Liver (tissue), 10 donors: ENCODE measurements around the gene ZNF629. TPM values are rescaled to one million over a fixed set of nuclear protein-coding genes. Genes with fewer than 3 reads are reported as not detected.

Source experiments
- DNase-seq: peaks from one replicate; pipeline ENCODE4 v3.0.0-alpha.2; 2017; ENCODE audit warnings: low spot score
- H3K27ac ChIP-seq, 2 donors: one replicate each; pipeline ENCODE4 v1.7.0; 2013; ENCODE audit warnings: inconsistent platforms in 2 of 2, low read length in 2 of 2, control low read depth in 1 of 2, low read depth in 1 of 2, mild to moderate bottlenecking in 1 of 2
- H3K27me3 ChIP-seq, 4 donors: one replicate each; pipeline versions ENCODE4 v1.6.1 to v1.7.0; 2013; ENCODE audit warnings: low read length in 3 of 4, inconsistent platforms in 1 of 4, mild to moderate bottlenecking in 1 of 4, moderate library complexity in 1 of 4; ENCODE audit not compliant: control insufficient read depth in 4 of 4, insufficient read depth in 4 of 4
- H3K36me3 ChIP-seq, 4 donors: one replicate each; pipeline versions ENCODE4 v1.6.1 to v1.7.0; 2013; ENCODE audit warnings: low read length in 3 of 4, mild to moderate bottlenecking in 3 of 4, low read depth in 1 of 4, moderate library complexity in 1 of 4; ENCODE audit not compliant: control insufficient read depth in 4 of 4, insufficient read depth in 3 of 4
- H3K4me1 ChIP-seq, 4 donors: one replicate each; pipeline versions ENCODE4 v1.6.1 to v1.7.0; 2013; ENCODE audit warnings: low read length in 3 of 4, mild to moderate bottlenecking in 3 of 4, moderate library complexity in 1 of 4; ENCODE audit not compliant: control insufficient read depth in 4 of 4, insufficient read depth in 4 of 4
- H3K4me3 ChIP-seq, 3 donors: one replicate each; pipeline versions ENCODE4 v1.6.1 to v1.7.0; 2013; ENCODE audit warnings: low read length in 3 of 3, control low read depth in 1 of 3, low read depth in 1 of 3, mild to moderate bottlenecking in 1 of 3
- H3K9ac ChIP-seq, 2 donors: one replicate each; pipeline ENCODE4 v1.7.0; 2013; ENCODE audit warnings: low read length in 2 of 2, mild to moderate bottlenecking in 2 of 2, moderate library complexity in 2 of 2, control low read depth in 1 of 2, low read depth in 1 of 2
- H3K9me3 ChIP-seq, 4 donors: one replicate each; pipeline versions ENCODE4 v1.6.1 to v1.7.0; 2013; ENCODE audit warnings: low read length in 3 of 4; ENCODE audit not compliant: control insufficient read depth in 4 of 4
- ATF3 ChIP-seq: IDR thresholded peaks from 2 replicates; pipeline ENCODE4 v1.6.1; 2016; ENCODE audit warnings: antibody characterized with exemption
- EGR1 ChIP-seq, 2 donors: IDR thresholded peaks; 2 replicates each; pipeline ENCODE4 v1.6.1; 2016 to 2018; ENCODE audit warnings: antibody characterized with exemption in 2 of 2, low read depth in 2 of 2
- FOXA1 ChIP-seq: IDR thresholded peaks from 2 replicates; pipeline ENCODE4 v1.6.1; 2016; ENCODE audit warnings: antibody characterized with exemption
- FOXA2 ChIP-seq: IDR thresholded peaks from 2 replicates; pipeline ENCODE4 v1.6.1; 2016; ENCODE audit warnings: antibody characterized with exemption
- GABPA ChIP-seq, 2 donors: IDR thresholded peaks in 1 of 2; conservative IDR thresholded peaks in 1 of 2; 2 replicates each; pipeline ENCODE4 v1.6.1; 2016; ENCODE audit warnings: antibody characterized with exemption in 2 of 2, mild to moderate bottlenecking in 1 of 2, moderate library complexity in 1 of 2
- HNF4A ChIP-seq, 2 donors: conservative IDR thresholded peaks; 2 replicates each; pipeline ENCODE4 v1.6.1; 2016; ENCODE audit warnings: antibody characterized with exemption in 2 of 2, mild to moderate bottlenecking in 2 of 2
- HNF4G ChIP-seq: IDR thresholded peaks from 2 replicates; pipeline ENCODE4 v1.6.1; 2016; ENCODE audit warnings: antibody characterized with exemption
- JUND ChIP-seq, 2 donors: IDR thresholded peaks; 2 replicates each; pipeline ENCODE4 v1.6.1; 2016; ENCODE audit warnings: antibody characterized with exemption in 2 of 2
- MAX ChIP-seq: IDR thresholded peaks from 2 replicates; pipeline ENCODE4 v1.6.1; 2016; ENCODE audit warnings: antibody characterized with exemption
- NR2F2 ChIP-seq: IDR thresholded peaks from 2 replicates; pipeline ENCODE4 v1.6.1; 2016; ENCODE audit warnings: antibody characterized with exemption
- RAD21 ChIP-seq, 2 donors: IDR thresholded peaks; 2 replicates each; pipeline ENCODE4 v1.6.1; 2016; ENCODE audit warnings: antibody characterized with exemption in 2 of 2, mild to moderate bottlenecking in 2 of 2
- REST ChIP-seq: IDR thresholded peaks from 2 replicates; pipeline ENCODE4 v1.6.1; 2016; ENCODE audit warnings: antibody characterized with exemption, mild to moderate bottlenecking
- RXRA ChIP-seq, 2 donors: IDR thresholded peaks; 2 replicates each; pipeline ENCODE4 v1.6.1; 2017 to 2018; ENCODE audit warnings: antibody characterized with exemption in 2 of 2, mild to moderate bottlenecking in 1 of 2
- SP1 ChIP-seq: IDR thresholded peaks from 2 replicates; pipeline ENCODE4 v1.6.1; 2018; ENCODE audit warnings: antibody characterized with exemption, mild to moderate bottlenecking
- TAF1 ChIP-seq: conservative IDR thresholded peaks from 2 replicates; pipeline ENCODE4 v1.6.1; 2016; ENCODE audit warnings: antibody characterized with exemption, mild to moderate bottlenecking
- YY1 ChIP-seq: IDR thresholded peaks from 2 replicates; pipeline ENCODE4 v1.6.1; 2016; ENCODE audit warnings: antibody characterized with exemption, mild to moderate bottlenecking
- WGBS: extraction: QIAGEN DNeasy Blood & Tissue Kit; methylation state at CpG from one replicate; pipeline ENCODE4 v1.1.7; 2013; 5-methylcytosine and 5-hydroxymethylcytosine counted together
- polyA plus RNA-seq, 2 donors: library from polyadenylated mRNA; stranded (reverse) in 1 of 2; unstranded in 1 of 2; fragments of 200-250 nt in 1 of 2; fragments of >200 nt in 1 of 2; fragmentation: Nextera tagmentation in 1 of 2; extraction: Ambion mirVana in 1 of 2; gene quantifications; one replicate each; pipeline versions ENCODE4 v1.2.1 to v1.2.3, GENCODE V29; 2013 to 2015
- small RNA-seq: library from RNA; depleted of rRNA; stranded (forward); fragments of <200 nt; gene quantifications from one replicate; pipeline ENCODE3, GENCODE V24; 2014
- total RNA-seq, 2 donors: library from RNA; depleted of rRNA; stranded (reverse); fragments of >200 nt; gene quantifications; one replicate each; pipeline ENCODE4 v1.2.3, GENCODE V29; 2014
- TF ChIP-seq, protein P1 (sequence below): fragments of 150-350 bp; IDR thresholded peaks from 2 replicates; pipeline ENCODE4 v1.5.1; 2017; ENCODE audit warnings: improper control_type of control experiment, low read depth, low read length; ENCODE audit not compliant: missing input control
- TF ChIP-seq, protein P2 (sequence below): IDR thresholded peaks from 2 replicates; pipeline ENCODE4 v1.6.1; 2016; ENCODE audit warnings: antibody characterized with exemption
- donor health status: healthy.
- donor health status: healthy.
- donor health status: healthy.
- donor health status: healthy.
- donor health status: healthy.

Gene ZNF629
- total and polyA plus RNA-seq, 4 donors, result 0.86 to 4.2 (median 3.4) TPM

DNA sequence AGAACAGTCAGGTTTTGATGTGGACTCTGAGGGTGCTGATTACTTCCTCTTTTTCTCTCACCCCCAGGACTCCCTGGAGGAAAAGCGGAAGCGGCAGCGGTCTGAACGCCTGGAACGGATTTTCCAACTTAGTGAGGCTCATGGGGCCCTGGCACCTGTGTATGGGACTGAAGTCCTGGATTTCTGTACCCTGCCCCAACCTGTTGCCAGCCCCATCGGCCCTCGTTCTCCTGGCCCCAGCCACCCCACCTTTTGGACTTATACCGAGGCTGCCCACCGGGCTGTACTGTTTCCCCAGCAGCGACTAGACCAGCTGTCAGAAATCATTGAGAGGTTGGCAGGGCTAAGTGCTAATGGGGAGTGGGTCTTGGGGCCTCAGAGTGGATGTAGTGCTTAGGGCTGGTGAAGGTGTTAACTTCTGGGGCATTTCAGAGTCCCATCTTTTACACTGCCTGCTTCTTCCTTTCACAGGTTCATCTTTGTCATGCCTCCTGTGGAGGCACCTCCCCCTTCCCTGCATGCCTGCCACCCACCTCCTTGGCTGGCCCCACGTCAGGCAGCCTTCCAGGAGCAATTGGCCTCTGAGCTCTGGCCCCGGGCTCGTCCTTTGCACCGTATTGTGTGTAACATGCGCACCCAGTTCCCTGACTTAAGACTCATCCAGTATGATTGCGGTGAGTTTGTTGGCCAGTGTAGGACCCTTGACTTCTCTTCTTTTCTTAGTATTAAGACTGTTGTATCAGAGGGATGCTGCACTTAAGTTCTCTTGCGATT is 57.9 kb downstream of the ZNF629 start:
- peaks cover 4 to 26% (median 17%) of the 10 kb centered on the region in 4 donors for H3K4me1 ChIP-seq
- H3K27me3 ChIP-seq, result no peaks in the 10 kb centered on the region
- H3K9me3 ChIP-seq, result no peaks in the 10 kb centered on the region
- no peak overlapping the region for H3K4me3 ChIP-seq
- no peak overlapping the region for H3K9ac ChIP-seq
- DNase-seq, result no peak
- H3K27ac ChIP-seq, result peak overlapping the region in 1 of 2 donors; percentile 9
- TF ChIP-seq NR2F2, result no peak
- peak in 1 of 2 donors; percentile 70 for TF ChIP-seq EGR1 (IDR thresholded peaks at IDR 0.05; ENCODE audit: low read depth in 2 of 2)
- TF ChIP-seq GABPA (IDR thresholded peaks at IDR 0.05 in 1 of 2, conservative IDR thresholded peaks at IDR 0.05 in 1 of 2), result peak in 1 of 2 donors; percentile 62
- TF ChIP-seq YY1, result peak; percentile 57
- TF ChIP-seq TAF1, result no peak
- TF ChIP-seq ATF3, result no peak
- TF ChIP-seq, protein P1, sequence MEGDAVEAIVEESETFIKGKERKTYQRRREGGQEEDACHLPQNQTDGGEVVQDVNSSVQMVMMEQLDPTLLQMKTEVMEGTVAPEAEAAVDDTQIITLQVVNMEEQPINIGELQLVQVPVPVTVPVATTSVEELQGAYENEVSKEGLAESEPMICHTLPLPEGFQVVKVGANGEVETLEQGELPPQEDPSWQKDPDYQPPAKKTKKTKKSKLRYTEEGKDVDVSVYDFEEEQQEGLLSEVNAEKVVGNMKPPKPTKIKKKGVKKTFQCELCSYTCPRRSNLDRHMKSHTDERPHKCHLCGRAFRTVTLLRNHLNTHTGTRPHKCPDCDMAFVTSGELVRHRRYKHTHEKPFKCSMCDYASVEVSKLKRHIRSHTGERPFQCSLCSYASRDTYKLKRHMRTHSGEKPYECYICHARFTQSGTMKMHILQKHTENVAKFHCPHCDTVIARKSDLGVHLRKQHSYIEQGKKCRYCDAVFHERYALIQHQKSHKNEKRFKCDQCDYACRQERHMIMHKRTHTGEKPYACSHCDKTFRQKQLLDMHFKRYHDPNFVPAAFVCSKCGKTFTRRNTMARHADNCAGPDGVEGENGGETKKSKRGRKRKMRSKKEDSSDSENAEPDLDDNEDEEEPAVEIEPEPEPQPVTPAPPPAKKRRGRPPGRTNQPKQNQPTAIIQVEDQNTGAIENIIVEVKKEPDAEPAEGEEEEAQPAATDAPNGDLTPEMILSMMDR, result no peak
- TF ChIP-seq REST, result no peak
- peak in 1 of 2 donors; percentile 28 for TF ChIP-seq RAD21 (IDR thresholded peaks at IDR 0.05)
- peak; percentile 51 for TF ChIP-seq HNF4G
- TF ChIP-seq HNF4A (conservative IDR thresholded peaks at IDR 0.05), result peak; percentile 91 to 97
- TF ChIP-seq FOXA1, result peak; percentile 47
- peak; percentile 48 for TF ChIP-seq SP1
- TF ChIP-seq MAX, result peak; percentile 83
- TF ChIP-seq, protein P2, sequence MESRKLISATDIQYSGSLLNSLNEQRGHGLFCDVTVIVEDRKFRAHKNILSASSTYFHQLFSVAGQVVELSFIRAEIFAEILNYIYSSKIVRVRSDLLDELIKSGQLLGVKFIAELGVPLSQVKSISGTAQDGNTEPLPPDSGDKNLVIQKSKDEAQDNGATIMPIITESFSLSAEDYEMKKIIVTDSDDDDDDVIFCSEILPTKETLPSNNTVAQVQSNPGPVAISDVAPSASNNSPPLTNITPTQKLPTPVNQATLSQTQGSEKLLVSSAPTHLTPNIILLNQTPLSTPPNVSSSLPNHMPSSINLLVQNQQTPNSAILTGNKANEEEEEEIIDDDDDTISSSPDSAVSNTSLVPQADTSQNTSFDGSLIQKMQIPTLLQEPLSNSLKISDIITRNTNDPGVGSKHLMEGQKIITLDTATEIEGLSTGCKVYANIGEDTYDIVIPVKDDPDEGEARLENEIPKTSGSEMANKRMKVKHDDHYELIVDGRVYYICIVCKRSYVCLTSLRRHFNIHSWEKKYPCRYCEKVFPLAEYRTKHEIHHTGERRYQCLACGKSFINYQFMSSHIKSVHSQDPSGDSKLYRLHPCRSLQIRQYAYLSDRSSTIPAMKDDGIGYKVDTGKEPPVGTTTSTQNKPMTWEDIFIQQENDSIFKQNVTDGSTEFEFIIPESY, result peak; percentile 32
- TF ChIP-seq RXRA (IDR thresholded peaks at IDR 0.05), result peak; percentile 62 to 89
- peak; percentile 9 for TF ChIP-seq FOXA2
- peak in 1 of 2 donors; percentile 71 for TF ChIP-seq JUND (IDR thresholded peaks at IDR 0.05)
- 48% methylated on average over 17 of the region's 17 CpGs for WGBS
- peaks cover 12 to 40% (median 34%) of the 10 kb centered on the region in 4 donors for H3K36me3 ChIP-seq

Small RNAs within 50 kb of the gene (small RNA-seq; reads per million reads assigned to genes)
- gene RF00017, result not detected

Other genes with a start within 250 kb of the ZNF629 start
- 1 to 10 TPM; 5.0 to 6.8 TPM for gene ZNF764, start 228.8 kb downstream of the ZNF629 start, total RNA-seq
- 1 to 10 TPM; 1.6 to 3.4 TPM for gene ZNF764, start 228.8 kb downstream of the ZNF629 start, polyA plus RNA-seq
- 1 to 10 TPM; 3.4 to 3.7 TPM for gene ZNF688, start 215.5 kb downstream of the ZNF629 start, total RNA-seq
- 1 to 10 TPM; 5.8 to 8.9 TPM for gene ZNF688, start 215.5 kb downstream of the ZNF629 start, polyA plus RNA-seq
- gene ZNF785, start 201.5 kb downstream of the ZNF629 start, total RNA-seq, result 1 to 10 TPM; 4.5 to 5.9 TPM
- gene ZNF785, start 201.5 kb downstream of the ZNF629 start, polyA plus RNA-seq, result 1 to 10 TPM; 1.8 to 2.0 TPM
- gene ZNF689, start 176.8 kb downstream of the ZNF629 start, total RNA-seq, result 1 to 10 TPM; 4.6 to 5.8 TPM
- gene ZNF689, start 176.8 kb downstream of the ZNF629 start, polyA plus RNA-seq, result 1 to 10 TPM; 2.6 to 4.0 TPM
- 1 to 10 TPM; 7.5 to 9.1 TPM for gene PRR14, start 136.2 kb downstream of the ZNF629 start, total RNA-seq
- 10 to 100 TPM in 1 of 2 donors, 1 to 10 TPM in 1; 8.6 to 13.5 TPM for gene PRR14, start 136.2 kb downstream of the ZNF629 start, polyA plus RNA-seq
- 10 to 100 TPM in 1 of 2 donors, 1 to 10 TPM in 1; 7.3 to 15.1 TPM for gene FBRS, start 128.8 kb downstream of the ZNF629 start, total RNA-seq
- 10 to 100 TPM in 1 of 2 donors, 1 to 10 TPM in 1; 4.1 to 15.5 TPM for gene FBRS, start 128.8 kb downstream of the ZNF629 start, polyA plus RNA-seq
- 10 to 100 TPM; 26.8 to 27.7 TPM for gene SRCAP, start 88.0 kb downstream of the ZNF629 start, total RNA-seq
- gene SRCAP, start 88.0 kb downstream of the ZNF629 start, polyA plus RNA-seq, result 1 to 10 TPM; 7.6 to 8.7 TPM
- 10 to 100 TPM in 1 of 2 donors, 1 to 10 TPM in 1; 9.2 to 16.3 TPM for gene PHKG2, start 38.8 kb downstream of the ZNF629 start, total RNA-seq
- 10 to 100 TPM; 19.5 to 21.2 TPM for gene PHKG2, start 38.8 kb downstream of the ZNF629 start, polyA plus RNA-seq
- 1 to 10 TPM in 1 of 2 donors, under 1 TPM in 1; 0.33 to 2.7 TPM for gene CFAP119, start 25.1 kb downstream of the ZNF629 start, total RNA-seq
- gene CFAP119, start 25.1 kb downstream of the ZNF629 start, polyA plus RNA-seq, result 1 to 10 TPM in 1 of 2 donors, under 1 TPM in 1; 0.82 to 1.6 TPM
- 10 to 100 TPM; 41.0 to 55.4 TPM for gene RNF40, start 24.9 kb downstream of the ZNF629 start, total RNA-seq
- gene RNF40, start 24.9 kb downstream of the ZNF629 start, polyA plus RNA-seq, result 10 to 100 TPM; 25.9 to 27.1 TPM
- gene BCL7C, start 106.9 kb upstream of the ZNF629 start, total RNA-seq, result 1 to 10 TPM; 3.4 to 6.1 TPM
- gene BCL7C, start 106.9 kb upstream of the ZNF629 start, polyA plus RNA-seq, result 1 to 10 TPM; 4.9 to 7.1 TPM
- under 1 TPM in 1 of 2 donors, not detected in 1; 0.75 TPM for gene CTF1, start 109.4 kb upstream of the ZNF629 start, total RNA-seq
- gene CTF1, start 109.4 kb upstream of the ZNF629 start, polyA plus RNA-seq, result under 1 TPM; 0.19 to 0.35 TPM
- 1 to 10 TPM; 3.0 to 4.8 TPM for gene FBXL19, start 136.4 kb upstream of the ZNF629 start, total RNA-seq
- 1 to 10 TPM in 1 of 2 donors, under 1 TPM in 1; 0.31 to 2.4 TPM for gene FBXL19, start 136.4 kb upstream of the ZNF629 start, polyA plus RNA-seq
- gene ORAI3, start 161.9 kb upstream of the ZNF629 start, total RNA-seq, result 10 to 100 TPM; 26.6 to 39.1 TPM
- 10 to 100 TPM; 28.8 to 34.1 TPM for gene ORAI3, start 161.9 kb upstream of the ZNF629 start, polyA plus RNA-seq
- gene SETD1A, start 170.5 kb upstream of the ZNF629 start, total RNA-seq, result 1 to 10 TPM; 3.6 to 3.8 TPM
- gene SETD1A, start 170.5 kb upstream of the ZNF629 start, polyA plus RNA-seq, result 1 to 10 TPM; 2.7 to 4.9 TPM
- 10 to 100 TPM; 23.9 to 84.8 TPM for gene HSD3B7, start 198.0 kb upstream of the ZNF629 start, total RNA-seq
- gene HSD3B7, start 198.0 kb upstream of the ZNF629 start, polyA plus RNA-seq, result 10 to 100 TPM; 74.0 to 93.9 TPM
- 1 to 10 TPM in 1 of 2 donors, under 1 TPM in 1; 0.09 to 1.2 TPM for gene STX1B, start 223.4 kb upstream of the ZNF629 start, total RNA-seq
- under 1 TPM; 0.19 to 0.82 TPM for gene STX1B, start 223.4 kb upstream of the ZNF629 start, polyA plus RNA-seq
- gene STX4, start 246.4 kb upstream of the ZNF629 start, total RNA-seq, result 10 to 100 TPM; 11.4 to 19.8 TPM
- 10 to 100 TPM; 14.9 to 22.1 TPM for gene STX4, start 246.4 kb upstream of the ZNF629 start, polyA plus RNA-seq